ENCODE data around the gene KSR2. TPM values are rescaled to one million over a fixed set of nuclear protein-coding genes. Genes with fewer than 3 reads are reported as not detected.

The KSR2 gene
- total RNA-seq, 2 donors from 2014 or later = 0.05 TPM; not detected in 1

DNA sequence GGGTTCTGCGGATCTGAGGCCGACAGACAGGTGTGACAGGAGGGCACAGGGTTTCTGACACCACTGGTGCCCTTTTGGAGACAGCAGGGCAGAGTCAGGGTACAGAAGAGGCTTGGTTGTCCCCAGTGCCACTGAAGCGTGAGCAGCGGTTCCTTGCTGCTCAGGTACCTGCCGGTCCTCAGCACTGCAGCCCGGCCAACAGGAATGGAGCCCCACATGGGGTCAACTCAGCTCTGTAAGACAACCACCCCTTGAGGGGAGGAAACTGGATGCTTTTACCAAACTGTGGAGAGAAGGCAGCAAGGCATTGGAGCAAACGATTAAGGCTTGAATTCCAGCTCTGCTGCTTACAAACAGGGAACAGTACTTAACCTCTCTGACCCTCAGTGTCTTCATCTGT lies 361.0 kb downstream of the KSR2 start:
- intact Hi-C loops (cut with DNase I) = no loop called here
- DNase-seq (ENCODE audit: low spot score) = no peak

DNA sequence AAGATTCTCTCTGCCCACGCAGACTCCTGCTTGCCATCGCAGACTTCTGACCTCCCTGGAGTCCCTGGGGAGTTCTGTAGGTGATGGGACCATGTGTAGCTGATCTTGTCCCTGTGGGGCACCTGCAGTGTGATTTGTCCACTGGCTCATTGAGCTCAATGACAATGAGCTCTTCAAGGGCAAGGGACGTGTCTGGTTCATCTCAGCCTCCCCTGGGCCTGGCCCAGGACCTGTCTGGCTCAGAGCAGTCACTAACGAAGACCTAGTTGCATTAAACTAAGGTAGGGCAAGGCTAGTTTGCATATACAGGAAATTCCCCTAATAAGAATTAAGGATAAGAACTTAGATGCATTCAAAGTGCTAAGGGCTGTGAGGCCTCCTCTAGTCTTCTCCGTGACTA lies 361.8 kb downstream of the KSR2 start:
- intact Hi-C loops (cut with DNase I) = no loop called here
- no peak for DNase-seq (ENCODE audit: low spot score)

DNA sequence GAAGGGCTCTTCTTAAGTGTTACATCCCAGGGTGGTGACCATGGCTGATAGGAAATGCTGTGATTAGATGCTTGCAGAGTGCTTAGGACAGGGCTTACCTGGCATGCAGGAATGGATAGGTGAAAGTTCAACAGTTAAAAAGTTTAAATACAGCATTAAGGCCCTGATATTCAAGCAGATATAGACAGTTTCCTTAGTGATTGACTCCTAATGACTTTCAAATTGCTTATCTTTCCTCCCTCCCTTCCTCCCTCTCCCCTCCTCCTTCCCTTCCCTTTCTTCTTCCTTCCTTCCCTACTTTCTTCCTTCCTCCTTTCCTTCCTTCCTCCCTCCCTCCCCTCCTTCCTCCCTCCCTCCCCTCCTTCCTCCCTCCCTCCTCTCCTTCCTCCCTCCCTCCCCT lies 362.8 kb downstream of the KSR2 start:
- intact Hi-C loops (cut with DNase I) = no loop called here
- no peak for DNase-seq (ENCODE audit: low spot score)

DNA sequence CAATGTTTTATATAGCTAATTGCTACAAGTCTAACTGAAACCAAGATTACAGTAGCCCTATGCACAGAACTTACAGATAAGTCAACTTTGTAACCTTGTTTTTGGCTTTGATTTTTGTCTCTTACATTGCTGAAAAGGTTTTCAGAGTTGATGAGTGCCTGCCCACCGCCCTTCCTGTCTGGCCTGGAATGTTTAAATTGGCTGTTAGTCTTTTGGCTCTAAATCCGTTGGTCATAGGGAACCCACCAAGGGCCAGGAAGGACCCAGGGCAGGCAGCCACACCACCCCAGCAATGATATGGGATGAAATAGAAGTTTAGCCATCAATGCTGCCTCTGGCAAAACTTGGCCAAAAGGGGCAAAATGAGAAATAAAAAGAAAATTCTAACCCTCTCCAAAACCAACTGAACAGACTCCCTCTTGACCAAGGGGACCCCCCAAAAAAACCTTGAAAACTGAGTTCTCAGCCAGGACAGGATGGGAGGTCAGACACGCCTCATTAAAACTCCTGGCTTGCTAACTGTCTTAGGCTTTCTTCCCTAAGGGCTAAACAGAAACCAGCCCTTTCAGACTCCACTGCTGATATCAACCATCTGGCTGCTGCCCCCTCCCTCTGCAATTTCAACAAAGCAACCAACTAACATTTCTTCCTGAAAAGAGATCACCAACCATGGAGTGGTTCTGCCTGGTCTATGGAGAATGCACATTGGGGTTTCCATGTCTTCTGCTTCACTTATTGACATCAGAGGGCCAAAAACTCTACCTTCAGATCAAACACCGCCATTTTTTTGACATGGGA lies 365.3 kb downstream of the KSR2 start:
- no peak for DNase-seq (ENCODE audit: low spot score)
- intact Hi-C loops (cut with DNase I) = no loop called here

DNA sequence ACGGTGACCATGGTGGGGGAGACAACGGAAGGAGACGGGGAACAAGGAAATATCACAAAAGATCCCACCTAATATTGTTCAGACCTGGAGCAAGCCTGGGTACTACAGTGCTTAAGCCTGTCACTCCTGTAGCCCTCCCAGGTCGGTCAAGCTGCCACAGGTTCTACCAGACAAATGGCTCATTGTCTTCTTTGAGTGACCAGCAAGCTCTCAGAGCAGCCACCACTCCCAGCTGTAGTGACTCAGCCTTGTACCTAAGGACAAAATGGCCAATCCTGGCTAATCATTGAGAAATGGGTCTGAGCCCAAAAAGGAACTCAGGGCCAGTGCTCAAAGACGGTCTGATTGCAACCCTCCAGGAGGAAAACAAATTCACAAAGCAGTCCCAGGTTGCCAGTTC lies 368.9 kb downstream of the KSR2 start:
- intact Hi-C loops (cut with DNase I) = no loop called here
- no peak for DNase-seq (ENCODE audit: low spot score)

DNA sequence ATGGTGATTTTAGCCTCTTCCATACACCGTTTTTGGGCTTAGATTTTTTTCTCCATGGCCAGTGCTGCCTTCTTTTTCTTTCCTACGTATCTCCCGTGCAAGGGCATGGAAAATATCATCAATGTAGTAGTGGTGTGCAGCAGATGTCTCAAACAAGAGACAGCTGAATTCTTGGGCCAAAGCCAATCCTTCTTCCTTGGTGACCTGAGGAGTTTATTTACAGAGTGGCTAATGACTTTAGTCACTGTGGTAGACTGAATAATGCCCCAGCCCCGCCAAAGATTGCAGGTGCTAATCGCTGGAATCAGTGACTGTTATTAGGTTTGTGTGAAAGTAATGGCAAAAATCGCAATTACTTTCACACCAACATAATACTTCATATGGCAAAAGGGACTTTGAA lies 371.8 kb downstream of the KSR2 start:
- intact Hi-C loops (cut with DNase I) = no loop called here

DNA sequence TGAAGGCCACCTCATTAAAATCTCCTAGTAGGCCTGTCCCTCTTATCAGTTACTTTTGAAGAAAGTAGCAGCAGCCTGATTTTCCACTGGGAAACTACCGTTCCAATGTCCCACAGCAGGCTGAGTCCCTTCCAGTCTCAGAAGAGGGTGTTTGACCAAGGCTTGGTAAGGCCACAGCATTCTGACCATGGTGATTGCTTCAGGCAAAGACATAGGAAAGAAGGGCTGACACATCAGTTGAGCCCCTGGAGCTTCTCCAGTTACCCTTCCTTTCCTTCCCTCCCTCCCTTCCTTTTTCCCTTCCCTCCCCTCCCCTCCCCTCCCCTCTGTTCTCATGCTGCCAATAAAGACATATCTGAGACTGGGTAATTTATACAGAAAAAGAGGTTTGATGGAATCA lies 373.0 kb downstream of the KSR2 start:
- intact Hi-C loops (cut with DNase I) = no loop called here
- DNase-seq (ENCODE audit: low spot score) = no peak

More for the DNA sequence above, 371.8 kb downstream of the KSR2 start:
- DNase-seq (ENCODE audit: low spot score) = no peak

DNA sequence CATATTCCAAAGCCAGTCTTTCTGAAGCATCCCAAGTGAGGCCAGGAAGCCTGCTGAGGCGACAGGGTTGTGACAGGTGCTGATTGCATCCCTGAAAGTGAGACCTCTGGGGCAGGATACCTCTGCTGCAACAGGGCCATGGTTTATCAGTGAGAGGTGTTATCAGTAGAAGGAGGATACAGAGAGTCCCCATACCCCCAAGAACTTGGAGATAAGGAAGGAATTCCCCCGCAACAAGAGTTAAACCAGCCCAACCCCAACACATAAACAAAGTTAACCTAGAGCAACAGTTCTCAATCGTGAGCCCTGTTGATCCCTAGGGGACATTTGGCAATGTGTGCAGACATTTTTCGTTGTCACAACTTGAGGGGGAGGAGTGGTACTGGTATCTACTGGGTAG lies 374.3 kb downstream of the KSR2 start:
- intact Hi-C loops (cut with DNase I) = no loop called here
- no peak for DNase-seq (ENCODE audit: low spot score)

DNA sequence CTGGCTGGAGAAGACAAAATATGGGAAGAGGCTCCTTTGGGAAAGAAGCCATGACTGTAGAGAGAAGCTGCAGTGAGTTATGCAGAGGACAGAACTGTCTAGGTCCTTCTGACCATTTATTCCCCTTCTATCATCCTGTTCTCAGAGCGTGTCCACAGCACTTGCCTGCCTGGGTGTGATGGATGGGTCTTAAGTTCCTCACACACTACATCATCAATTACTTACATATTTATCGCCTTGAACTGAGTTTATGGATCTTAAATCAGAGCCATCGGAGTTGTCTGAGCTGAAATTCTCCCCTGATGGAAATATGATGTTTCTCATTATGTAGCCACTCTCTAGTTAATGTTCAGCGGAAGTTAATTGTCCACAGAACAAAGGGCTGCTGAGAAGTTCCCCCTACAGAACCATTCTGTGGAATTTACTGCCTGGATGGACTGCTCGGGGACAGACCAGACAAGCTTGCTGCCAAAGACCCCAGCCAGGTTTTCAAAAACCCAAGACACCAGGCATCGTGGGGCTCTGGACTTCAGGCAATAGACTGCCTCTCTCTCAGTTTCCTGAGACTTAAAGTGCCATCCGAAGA lies 374.9 kb downstream of the KSR2 start:
- intact Hi-C loops (cut with DNase I) = no loop called here
- DNase-seq (ENCODE audit: low spot score) = no peak

DNA sequence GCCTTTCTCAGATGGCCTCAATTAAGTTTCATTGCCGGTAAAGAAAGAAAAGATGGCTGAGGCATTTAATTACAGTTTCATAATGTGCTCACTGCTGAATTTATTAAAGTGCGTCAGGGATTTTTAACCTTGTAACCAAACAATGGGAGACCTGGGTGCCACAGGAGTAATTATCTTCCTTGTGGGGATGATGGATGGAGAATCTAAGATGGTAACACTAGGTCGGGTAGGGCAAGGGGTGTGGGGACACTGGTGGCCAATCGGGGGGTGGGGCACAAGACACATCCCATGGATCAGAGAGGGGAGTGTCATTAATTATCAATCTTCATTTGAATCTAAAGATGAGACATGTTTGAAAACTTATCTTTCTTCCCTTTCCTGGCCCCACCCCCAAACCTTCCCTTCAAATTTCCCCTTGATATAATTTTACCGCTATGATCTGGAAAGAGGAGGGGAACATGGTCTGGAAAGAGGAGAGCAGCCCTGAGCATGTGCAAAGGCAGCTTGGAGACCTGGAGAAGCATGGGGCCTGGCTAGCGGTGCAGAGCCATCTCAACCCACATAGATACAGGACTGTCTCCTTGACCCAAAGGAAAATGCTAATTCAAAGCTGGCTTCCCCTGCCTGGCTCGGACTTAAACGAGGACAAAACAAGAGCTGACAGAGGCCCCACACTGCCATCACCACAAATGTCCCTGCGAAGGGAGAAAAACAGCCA lies 376.0 kb downstream of the KSR2 start:
- intact Hi-C loops (cut with DNase I) = no loop called here
- no peak for DNase-seq (ENCODE audit: low spot score)

DNA sequence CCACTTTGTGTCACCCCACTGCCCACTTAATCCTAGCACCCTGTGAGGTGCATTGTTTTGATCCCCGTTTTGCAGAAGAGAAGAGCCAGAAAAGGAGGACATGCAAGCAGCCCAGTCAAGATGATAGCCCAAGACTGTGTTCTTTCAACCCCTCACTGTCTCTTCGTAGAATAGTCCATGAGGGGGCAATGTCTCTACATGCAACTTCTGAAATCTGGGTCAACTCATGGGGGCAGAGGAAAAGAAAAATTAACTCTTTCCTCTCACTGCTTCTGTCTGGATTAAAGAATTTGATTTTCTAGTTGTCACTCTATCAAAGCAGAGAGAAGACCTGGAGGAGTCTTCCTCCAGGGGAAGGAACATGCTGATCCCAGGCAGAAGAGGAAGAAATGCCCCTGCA lies 377.8 kb downstream of the KSR2 start:
- intact Hi-C loops (cut with DNase I) = no loop called here
- no peak for DNase-seq (ENCODE audit: low spot score)

DNA sequence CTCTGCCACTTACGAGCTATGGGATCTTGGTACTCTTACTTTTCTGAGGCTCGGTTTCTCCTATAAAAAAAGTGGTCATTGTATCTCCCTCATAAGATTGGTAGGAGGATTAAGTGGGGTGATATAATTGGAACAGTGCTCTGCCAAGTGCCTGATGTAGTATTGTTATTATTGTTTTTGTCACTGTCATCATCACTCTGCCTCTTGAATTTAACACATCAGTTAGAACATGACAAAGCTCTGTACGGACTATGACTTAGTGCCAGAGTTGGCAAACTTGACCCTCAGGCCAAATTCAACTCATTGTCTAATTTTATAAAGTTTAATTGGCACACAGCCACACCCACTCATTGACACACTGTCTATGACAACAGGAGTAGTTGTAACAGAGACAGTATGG lies 378.4 kb downstream of the KSR2 start:
- DNase-seq (ENCODE audit: low spot score) = no peak
- intact Hi-C loops (cut with DNase I) = no loop called here

DNA sequence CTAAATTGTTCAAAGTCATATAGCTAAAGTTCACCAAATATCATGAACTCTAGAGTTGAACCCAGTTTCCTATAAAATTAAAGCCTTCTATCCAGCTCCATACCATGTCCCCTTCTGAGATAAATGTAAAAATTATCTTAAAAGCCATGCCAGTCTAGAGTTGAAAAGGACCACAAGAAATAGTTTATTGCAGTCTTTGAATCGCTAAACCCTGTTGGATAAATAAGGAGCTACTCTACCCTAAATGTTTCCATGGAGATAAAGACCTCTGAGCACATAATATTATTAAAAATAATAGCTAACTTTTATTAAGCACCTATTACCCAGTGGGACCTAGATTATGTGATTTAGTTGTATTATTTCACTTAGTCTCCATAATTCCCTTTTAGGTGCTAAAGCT lies 379.8 kb downstream of the KSR2 start:
- intact Hi-C loops (cut with DNase I) = loop anchor here (5.0 kb wide), 1 partner anchor 222 kb away; no protein-coding TSS in a partner anchor
- no peak for DNase-seq (ENCODE audit: low spot score)

DNA sequence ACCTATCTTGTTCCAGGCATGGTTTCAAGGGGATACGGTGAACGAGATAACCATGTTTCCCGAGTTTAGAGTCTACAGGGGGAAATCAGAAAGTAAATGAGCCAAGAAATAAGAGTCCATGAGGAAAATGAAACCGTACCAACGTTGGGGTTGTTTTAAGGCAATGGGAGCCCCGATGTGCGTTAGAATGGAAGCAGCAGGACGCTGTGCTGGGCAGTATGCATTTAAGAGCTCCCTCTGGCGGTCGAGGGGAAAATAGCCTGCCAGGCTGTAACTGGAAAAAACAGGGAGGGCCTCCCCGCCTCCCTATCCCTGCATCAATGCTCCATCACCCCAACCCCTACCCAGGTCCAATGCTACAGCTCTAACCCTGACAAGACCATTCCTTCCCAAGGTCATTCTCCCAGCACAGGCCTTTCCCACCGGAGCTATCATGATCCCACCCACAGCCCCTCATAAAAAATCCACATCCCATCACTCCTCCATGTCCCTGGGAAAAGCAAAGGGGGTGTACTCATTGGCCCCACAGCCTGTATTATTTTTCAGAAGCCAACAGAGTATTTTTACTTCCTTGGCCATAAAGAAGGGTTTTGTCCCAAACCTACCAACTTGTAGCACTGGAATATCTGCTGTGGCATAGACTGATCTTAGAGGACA lies 381.0 kb downstream of the KSR2 start:
- no peak for DNase-seq (ENCODE audit: low spot score)
- intact Hi-C loops (cut with DNase I) = loop anchor here (5.0 kb wide), 1 partner anchor 220 kb away; no protein-coding TSS in a partner anchor

DNA sequence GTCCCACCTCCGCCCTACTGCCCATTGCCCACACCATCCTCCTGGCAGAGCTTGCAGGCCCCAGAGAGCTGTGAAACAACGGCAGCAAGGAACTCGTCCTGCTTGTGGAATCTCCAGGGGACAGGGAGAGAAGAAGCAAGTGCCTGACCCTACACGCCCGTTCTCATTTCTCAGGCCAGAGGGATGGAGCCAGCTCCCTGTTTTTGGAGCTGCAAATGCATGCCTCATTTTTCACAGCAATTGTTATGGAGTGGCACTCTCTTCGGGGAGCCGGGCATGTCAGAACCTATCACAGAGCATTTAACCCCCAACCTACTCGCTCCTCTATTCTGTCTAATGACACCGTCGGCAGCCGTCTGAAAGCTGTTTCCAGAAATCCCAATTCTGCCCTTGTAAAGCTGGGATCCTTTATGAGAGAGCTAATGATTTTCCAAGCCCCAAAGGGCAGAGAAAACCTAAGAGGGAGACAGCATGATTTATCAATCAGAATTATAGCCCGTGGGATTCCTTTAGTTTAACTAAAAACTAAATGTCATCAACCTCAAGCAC lies 385.0 kb downstream of the KSR2 start:
- DNase-seq (ENCODE audit: low spot score) = no peak
- intact Hi-C loops (cut with DNase I) = no loop called here

DNA sequence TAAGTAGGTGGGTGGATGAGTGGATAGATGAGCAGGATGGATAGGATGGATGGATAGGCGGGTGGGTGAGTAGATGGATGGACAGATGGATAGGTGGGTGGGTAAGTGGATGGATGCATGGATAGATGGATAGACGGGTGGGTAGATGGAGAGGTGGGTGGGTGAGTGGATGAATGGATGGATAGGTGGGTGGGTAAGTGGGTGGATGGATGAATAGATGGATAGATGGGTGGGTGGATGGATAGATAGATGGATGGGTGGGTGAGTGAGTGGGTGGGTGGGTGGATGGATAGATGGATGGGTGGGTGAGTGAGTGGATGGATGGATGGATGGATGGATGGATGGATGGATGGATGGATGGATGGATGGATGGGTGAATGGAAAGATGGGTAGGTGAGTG lies 385.7 kb downstream of the KSR2 start:
- intact Hi-C loops (cut with DNase I) = no loop called here
- no peak for DNase-seq (ENCODE audit: low spot score)

DNA sequence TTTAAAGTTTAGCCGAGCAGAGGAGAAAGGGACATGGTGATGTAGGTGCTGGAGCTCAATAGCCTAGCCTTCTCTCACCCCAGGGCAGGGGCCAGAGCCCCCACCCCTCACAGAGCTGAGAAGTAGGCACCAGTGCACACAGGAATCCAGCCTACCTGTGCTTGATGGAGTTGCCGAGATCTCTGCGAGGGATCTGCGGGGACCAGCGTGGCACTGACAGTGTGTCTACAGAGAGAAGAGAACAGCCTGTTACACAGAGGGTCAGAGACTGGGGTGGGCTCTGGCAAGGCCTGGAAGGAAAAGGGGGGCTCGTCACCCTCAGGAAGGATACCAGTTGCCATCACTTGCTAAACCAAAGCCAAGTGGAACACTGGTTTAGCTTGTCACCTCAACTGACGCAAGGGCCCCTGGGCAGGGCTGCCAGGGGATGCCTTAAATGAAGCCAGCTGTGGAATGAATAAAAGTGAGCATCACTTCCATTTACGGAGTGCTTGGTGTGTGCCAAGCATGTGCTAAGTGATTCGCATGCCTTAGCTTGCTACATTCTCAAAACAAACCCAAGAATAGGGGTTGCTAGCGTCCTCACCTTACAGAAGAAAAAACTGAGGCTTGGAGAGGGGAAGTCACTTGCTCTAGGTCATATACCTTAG lies 386.5 kb downstream of the KSR2 start:
- intact Hi-C loops (cut with DNase I) = no loop called here
- DNase-seq (ENCODE audit: low spot score) = no peak

DNA sequence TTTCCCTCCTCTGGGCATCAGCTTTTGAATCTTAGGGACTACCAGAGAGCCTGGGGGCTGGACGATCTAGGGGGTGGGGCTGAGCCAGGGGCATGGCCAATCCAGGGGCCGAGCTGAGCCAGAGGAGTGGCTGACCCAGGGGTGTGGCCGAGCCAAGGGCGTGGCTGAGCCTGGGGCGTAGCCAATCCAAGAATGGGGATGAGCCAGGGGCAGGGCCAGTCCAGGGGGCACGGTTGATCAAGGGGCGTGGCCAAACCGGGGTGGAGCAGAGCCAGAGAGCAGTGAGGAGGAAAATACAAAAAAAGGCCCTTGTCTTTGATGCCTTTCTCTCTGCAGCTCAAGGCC lies 388.1 kb downstream of the KSR2 start:
- DNase-seq (ENCODE audit: low spot score) = peak; percentile 83
- intact Hi-C loops (cut with DNase I) = no loop called here

DNA sequence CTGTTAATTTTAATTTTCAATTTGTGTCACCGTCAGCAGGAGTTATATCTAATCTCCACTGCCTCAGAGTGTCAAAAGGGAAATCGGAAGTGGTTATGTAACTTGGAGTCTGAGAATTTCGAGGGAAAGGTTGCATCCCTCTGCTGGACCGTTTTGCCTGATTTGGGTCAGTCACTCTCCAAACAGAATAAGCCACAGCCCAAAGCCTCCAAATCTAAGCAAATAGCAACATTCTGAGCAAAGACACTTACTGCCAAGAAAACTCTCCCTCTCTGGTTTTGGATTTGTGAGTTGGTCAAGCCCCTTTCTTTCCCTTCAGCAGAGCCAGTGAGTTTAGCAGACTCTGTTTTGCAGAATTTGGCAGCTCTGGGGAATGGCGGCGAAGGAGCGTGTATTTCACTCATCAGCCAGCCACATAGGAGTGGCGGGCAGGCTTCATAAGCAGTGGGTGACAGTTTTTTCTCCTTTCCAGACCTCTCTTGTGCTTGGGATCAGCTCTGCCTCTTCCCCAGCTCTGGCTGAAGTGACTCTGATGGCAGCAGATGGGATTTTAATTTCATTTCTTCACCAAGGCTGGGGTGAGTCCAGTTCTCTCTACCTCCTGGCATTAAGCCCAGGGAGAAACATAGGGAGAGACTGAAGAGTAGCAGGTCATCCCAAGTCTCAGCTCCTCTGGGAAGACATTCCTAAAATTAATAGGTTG lies 388.6 kb downstream of the KSR2 start:
- intact Hi-C loops (cut with DNase I) = no loop called here
- no peak for DNase-seq (ENCODE audit: low spot score)
